Chondrocyte (in vitro differentiated cells): ENCODE results near the gene HOXA2. TPM values are rescaled to one million over a fixed set of nuclear protein-coding genes. Genes with fewer than 3 reads are reported as not detected.

Experiments
- DNase-seq: peaks from one replicate; pipeline ENCODE4 v3.0.0; 2021; ENCODE audit warnings: mixed read lengths, low spot score
- H3K27ac Mint-ChIP-seq: one replicate; pipeline ENCODE4 v1.8.0; 2021; ENCODE audit warnings: mild to moderate bottlenecking, moderate library complexity, mixed read lengths; ENCODE audit not compliant: unreplicated experiment
- H3K27me3 Mint-ChIP-seq: 2 replicates; pipeline ENCODE4 v1.8.0; 2021; ENCODE audit warnings: low read depth, mixed read lengths
- H3K36me3 Mint-ChIP-seq: 2 replicates; pipeline ENCODE4 v1.8.0; 2021; ENCODE audit warnings: low read depth, mixed read lengths
- H3K4me1 Mint-ChIP-seq: 2 replicates; pipeline ENCODE4 v1.8.0; 2021; ENCODE audit warnings: low read depth, mild to moderate bottlenecking, mixed read lengths
- H3K4me3 Mint-ChIP-seq: one replicate; pipeline ENCODE4 v1.8.0; 2021; ENCODE audit warnings: mild to moderate bottlenecking, moderate library complexity, mixed read lengths; ENCODE audit not compliant: unreplicated experiment
- H3K9me3 Mint-ChIP-seq: 2 replicates; pipeline ENCODE4 v1.8.0; 2021; ENCODE audit warnings: low read depth, mixed read lengths
- total RNA-seq: library from RNA; stranded (reverse); gene quantifications from 3 replicates; pipeline ENCODE4 v1.2.1, GENCODE V29; 2021
- TF ChIP-seq, protein P1 (sequence below): fragments of 200-600 bp; sonication (generic); IDR thresholded peaks from 2 replicates; pipeline ENCODE4 v1.5.0; 2021; ENCODE audit warnings: antibody characterized with exemption, mild to moderate bottlenecking, moderate library complexity

The HOXA2 gene
- total RNA-seq, 1 donor from 2014 or later = 10.2 TPM

DNA sequence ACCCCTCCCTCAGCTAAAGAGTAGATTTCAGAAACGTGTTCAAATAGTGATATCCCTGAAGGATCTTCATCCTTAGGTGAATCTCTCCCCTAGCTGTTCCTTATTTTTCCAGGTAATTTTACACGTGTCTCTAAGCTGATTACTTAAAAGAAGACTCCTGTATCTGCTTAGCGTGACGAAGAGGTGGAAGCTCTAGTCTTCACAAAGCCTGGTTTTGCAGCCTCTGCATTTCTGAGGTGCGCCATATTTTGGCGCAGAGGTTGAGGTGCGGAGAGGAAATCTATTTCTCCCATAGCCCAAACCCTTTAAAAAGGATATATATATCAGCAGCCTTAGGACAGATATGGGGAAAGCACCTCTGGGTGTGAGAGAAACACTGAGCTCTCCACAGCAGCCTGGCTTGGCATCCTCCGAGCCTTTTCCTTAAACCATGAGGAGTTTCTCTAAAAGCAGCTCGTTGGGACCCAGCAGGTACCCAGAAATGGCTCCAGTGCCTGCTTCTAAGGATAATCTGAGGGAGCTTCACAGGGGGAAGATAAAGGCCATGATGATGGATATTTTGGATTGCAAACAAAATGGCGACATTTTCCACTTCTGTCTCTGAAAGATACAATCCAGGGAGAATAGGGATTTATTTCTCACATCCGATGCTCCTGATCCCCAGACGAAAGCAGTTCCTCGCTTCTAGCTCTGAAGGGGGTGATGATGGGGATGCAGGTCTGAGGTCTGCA, 3.0 kb upstream of the HOXA2 start:
- H3K4me1 Mint-ChIP-seq = peaks cover 80% of the 10 kb centered on the region

DNA sequence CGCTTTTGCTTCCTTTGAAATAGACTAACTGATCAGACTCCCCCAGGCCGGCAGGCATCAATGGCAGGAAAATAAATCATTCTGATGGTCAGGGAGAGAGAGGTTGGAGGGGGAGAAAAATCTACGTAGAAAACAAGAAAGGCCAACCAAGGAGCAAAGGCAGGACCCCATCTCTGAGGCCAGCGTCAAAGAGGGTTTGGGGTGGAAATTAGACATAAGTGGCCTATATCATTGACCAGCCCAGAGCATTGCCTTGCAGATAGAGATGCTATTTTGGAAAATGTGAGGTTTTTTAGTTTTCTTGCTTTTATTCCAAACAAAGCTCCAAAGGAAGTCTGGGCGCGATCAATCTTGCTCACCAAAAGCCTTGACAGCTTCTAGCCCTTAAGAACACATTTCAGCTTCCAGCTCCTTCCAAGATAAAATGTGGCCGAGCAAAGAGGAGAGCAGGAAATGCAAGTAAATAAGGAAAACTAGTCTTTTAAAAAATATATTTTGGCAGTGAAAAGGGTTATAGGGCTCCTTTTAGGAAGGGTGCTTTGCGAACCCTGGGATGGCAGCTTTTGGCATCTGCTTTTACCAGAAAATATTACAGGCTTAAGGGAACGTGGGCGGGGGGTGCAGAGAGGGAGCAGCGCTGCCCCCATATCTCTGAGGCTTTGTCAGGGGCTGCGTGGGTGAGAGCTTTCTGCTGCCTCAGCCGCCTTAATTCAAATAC, 2.0 kb upstream of the HOXA2 start:
- Mint-ChIP-seq H3K4me1 (peaks cover 84% of the 10 kb centered on the region), H3K27ac (peak overlapping the region; percentile 99), H3K4me3 (peak overlapping the region; percentile 96), H3K27me3 (peaks cover 39% of the 10 kb centered on the region), H3K36me3 (peaks cover 18% of the 10 kb centered on the region), H3K9me3 (no peaks in the 10 kb centered on the region)
- TF ChIP-seq, protein P1, sequence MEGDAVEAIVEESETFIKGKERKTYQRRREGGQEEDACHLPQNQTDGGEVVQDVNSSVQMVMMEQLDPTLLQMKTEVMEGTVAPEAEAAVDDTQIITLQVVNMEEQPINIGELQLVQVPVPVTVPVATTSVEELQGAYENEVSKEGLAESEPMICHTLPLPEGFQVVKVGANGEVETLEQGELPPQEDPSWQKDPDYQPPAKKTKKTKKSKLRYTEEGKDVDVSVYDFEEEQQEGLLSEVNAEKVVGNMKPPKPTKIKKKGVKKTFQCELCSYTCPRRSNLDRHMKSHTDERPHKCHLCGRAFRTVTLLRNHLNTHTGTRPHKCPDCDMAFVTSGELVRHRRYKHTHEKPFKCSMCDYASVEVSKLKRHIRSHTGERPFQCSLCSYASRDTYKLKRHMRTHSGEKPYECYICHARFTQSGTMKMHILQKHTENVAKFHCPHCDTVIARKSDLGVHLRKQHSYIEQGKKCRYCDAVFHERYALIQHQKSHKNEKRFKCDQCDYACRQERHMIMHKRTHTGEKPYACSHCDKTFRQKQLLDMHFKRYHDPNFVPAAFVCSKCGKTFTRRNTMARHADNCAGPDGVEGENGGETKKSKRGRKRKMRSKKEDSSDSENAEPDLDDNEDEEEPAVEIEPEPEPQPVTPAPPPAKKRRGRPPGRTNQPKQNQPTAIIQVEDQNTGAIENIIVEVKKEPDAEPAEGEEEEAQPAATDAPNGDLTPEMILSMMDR = no peak
- no peak for DNase-seq

More for the DNA sequence above, 3.0 kb upstream of the HOXA2 start:
- Mint-ChIP-seq H3K9me3 (no peaks in the 10 kb centered on the region), H3K27me3 (peaks cover 42% of the 10 kb centered on the region), H3K36me3 (peaks cover 15% of the 10 kb centered on the region), H3K4me3 (peak overlapping the region; percentile 75), H3K27ac (peak overlapping the region; percentile 99)
- no peak for DNase-seq
- TF ChIP-seq, protein P1 = no peak

DNA sequence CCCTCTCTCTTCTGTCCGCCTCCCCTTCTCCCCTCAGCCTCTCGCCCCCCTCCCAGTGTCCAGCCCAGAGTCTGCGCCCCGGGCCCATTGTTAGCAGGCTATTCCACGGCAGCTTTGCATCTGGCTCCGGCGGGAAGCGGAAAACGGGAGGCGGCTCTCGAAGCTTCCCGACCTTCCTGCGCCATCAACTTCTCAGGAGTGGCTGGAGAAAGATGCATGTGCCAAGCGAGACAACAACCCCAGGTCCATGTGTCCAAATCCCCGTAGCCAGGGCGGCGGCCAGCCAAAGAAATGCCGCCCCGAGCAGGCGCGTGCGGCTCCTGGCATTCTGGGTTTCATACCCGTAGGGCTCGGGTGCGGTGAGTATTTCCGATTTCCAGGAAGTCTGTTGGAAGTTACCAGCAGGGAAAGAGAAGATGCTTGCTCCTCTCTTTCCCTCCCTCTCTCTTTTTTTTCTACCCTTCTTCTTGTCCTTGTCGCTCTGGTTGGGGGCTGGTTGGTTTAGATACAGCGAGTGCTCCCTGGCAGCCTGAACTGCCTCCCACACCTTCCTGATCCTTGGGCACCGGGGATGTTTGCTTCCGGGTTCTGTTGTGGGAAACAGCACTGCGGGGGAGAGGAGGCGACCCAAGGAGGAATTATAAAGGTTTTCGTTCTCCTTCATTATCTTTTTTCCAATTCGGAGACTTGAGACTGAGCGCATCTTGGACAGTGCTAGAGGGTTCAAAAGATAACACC, 1.2 kb upstream of the HOXA2 start:
- DNase-seq = no peak
- Mint-ChIP-seq H3K27ac (peak overlapping the region; percentile 99), H3K4me3 (peak overlapping the region; percentile 96), H3K36me3 (peaks cover 17% of the 10 kb centered on the region), H3K9me3 (no peaks in the 10 kb centered on the region), H3K4me1 (peaks cover 90% of the 10 kb centered on the region), H3K27me3 (peaks cover 40% of the 10 kb centered on the region)
- TF ChIP-seq, protein P1 = no peak

DNA sequence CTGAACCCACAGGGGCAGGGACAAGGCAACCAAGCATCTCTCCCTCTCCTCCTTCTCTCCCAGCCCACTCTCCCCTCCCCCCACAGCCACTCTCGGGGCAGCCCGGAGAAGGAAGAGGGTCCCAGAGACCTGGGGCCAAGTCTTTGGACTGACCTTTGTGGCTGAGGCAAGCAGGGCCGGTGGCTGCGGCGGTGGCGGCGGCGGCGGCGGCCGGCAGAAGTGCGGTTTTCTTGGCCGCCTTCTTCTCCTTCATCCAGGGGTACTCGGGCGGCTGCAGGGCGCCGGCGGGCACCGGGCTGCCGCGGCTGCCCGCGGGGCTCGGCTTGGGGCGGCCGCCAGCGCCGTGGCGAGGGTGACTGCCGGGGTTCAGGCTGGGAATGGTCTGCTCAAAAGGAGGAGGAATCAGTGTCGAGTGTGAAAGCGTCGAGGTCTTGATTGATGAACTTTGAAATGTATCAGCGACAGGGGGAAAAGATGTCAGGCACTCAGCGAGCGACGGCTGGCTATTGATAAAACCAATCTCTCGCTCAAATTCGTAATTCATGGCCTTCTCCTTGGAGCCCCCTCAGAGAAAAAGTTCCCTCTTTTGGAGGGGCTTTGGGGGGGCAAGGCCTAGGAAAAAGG, 414 bp downstream of the HOXA2 start:
- no peak for DNase-seq
- Mint-ChIP-seq H3K27me3 (peaks cover 38% of the 10 kb centered on the region), H3K36me3 (peaks cover 20% of the 10 kb centered on the region), H3K9me3 (no peaks in the 10 kb centered on the region), H3K4me1 (peaks cover 85% of the 10 kb centered on the region), H3K27ac (peak overlapping the region; percentile 99), H3K4me3 (peak overlapping the region; percentile 96)
- TF ChIP-seq, protein P1 = no peak
